MM.1S (cell line): ENCODE measurements around the gene UTP11.

Experiments used
- EZH2 ChIP-seq: fragments of 300-600 bp; sonication (generic); optimal IDR thresholded peaks from 2 replicates; pipeline ENCODE3; 2017; ENCODE audit warnings: low read depth, mild to moderate bottlenecking, antibody characterized with exemption, low read length, mixed read lengths
- TF ChIP-seq, protein P1 (sequence below): fragments of 300-600 bp; sonication (generic); IDR thresholded peaks from 2 replicates; pipeline ENCODE4 v1.5.1; 2016; ENCODE audit warnings: antibody characterized with exemption, low read length, mixed read lengths

DNA sequence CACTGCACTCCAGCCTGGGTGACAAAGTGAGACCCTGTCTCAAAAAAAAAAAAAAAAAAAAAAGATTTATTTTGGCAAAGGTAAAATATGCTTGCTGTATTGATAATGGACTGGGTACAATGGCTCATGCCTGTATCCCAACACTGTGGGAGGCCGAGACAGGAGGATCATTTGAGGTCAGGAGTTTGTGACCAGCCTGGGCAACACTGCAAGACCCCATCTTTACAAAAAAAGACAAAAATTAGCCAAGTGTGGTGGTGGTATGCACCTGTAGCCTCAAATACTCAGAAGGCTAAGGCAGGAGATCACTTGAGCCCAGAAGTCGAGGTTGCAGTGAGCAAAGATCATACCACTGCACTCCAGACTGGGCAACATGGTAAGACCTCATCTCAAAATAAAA lies 29.0 kb upstream of the UTP11 start:
- TF ChIP-seq, protein P1, sequence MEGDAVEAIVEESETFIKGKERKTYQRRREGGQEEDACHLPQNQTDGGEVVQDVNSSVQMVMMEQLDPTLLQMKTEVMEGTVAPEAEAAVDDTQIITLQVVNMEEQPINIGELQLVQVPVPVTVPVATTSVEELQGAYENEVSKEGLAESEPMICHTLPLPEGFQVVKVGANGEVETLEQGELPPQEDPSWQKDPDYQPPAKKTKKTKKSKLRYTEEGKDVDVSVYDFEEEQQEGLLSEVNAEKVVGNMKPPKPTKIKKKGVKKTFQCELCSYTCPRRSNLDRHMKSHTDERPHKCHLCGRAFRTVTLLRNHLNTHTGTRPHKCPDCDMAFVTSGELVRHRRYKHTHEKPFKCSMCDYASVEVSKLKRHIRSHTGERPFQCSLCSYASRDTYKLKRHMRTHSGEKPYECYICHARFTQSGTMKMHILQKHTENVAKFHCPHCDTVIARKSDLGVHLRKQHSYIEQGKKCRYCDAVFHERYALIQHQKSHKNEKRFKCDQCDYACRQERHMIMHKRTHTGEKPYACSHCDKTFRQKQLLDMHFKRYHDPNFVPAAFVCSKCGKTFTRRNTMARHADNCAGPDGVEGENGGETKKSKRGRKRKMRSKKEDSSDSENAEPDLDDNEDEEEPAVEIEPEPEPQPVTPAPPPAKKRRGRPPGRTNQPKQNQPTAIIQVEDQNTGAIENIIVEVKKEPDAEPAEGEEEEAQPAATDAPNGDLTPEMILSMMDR: no peak
- TF ChIP-seq EZH2: no peak
